Lower lobe of right lung (tissue), 2 donors: ENCODE measurements around the gene PRKAG3. TPM values are rescaled to one million over a fixed set of nuclear protein-coding genes. Genes with fewer than 3 reads are reported as not detected.
A peak's percentile ranks its signal among the peaks of the same experiment; 100 is the strongest.

Experiments
- ATAC-seq, 2 donors: fragments of 200-7000 bp; cut with Tn5 transposase; one replicate each; pipeline ENCODE4 v1.9.1; 2020 to 2022; ENCODE audit warnings: mild to moderate bottlenecking in 2 of 2, moderate library complexity in 2 of 2
- DNase-seq: peaks from one replicate; pipeline ENCODE4 v3.0.0-alpha.2; 2020
- H3K27ac ChIP-seq: fragments of 200-600 bp; one replicate; pipeline ENCODE4 v1.8.0; 2022
- H3K27me3 ChIP-seq: fragments of 200-600 bp; one replicate; pipeline ENCODE4 v1.8.0; 2022; ENCODE audit warnings: low read depth
- H3K36me3 ChIP-seq: fragments of 200-600 bp; one replicate; pipeline ENCODE4 v1.8.0; 2022; ENCODE audit warnings: mild to moderate bottlenecking
- H3K4me1 ChIP-seq: fragments of 200-600 bp; one replicate; pipeline ENCODE4 v1.8.0; 2022
- H3K4me3 ChIP-seq: fragments of 200-600 bp; one replicate; pipeline ENCODE4 v1.8.0; 2022; ENCODE audit warnings: mild to moderate bottlenecking
- H3K9me3 ChIP-seq: fragments of 200-600 bp; one replicate; pipeline ENCODE4 v1.8.0; 2022
- intact Hi-C: fragments of 100-400 bp; cut with DNase I; formaldehyde crosslinking; loops from one replicate; pipeline ENCODE4 v1.11.0; 2022
- total RNA-seq: library from RNA; stranded (reverse); fragmentation: NEBNext Ultra II Directional; extraction: Animal tissue kit (Norgen Biotek cat#: 25700); gene quantifications from one replicate; pipeline ENCODE4 v1.2.1, GENCODE V29; 2021
- TF ChIP-seq, protein P1 (sequence below): fragments of 200-600 bp; IDR thresholded peaks from one replicate; pipeline ENCODE4 v1.8.0; 2022; ENCODE audit warnings: antibody characterized with exemption, mild to moderate bottlenecking
- donor health status: DM: no; HTN: yes; CAD: no; lungs with severe emphysema.

Gene PRKAG3
- total RNA-seq, 1 donor from 2014 or later, result not detected

DNA sequence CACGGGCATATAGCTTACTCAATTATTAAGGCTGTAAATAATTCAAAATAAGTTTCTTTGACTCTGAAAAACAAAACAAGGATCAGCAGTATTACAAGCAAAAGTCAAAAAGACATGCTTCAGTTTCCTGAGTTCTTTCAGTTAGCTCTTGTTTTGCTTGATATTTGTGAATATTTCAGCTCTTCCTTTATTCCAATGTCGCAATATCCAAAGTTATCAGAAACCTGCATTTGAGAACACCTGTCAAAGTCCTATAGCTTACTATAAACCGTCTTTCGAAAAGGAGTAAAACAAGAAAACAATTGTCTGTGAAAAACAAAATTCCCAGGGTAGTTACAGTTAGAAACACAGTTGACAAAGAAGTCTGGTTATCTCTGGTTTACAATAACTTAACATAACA, 34.9 kb downstream of the PRKAG3 start:
- Histone ChIP-seq H3K27me3 (no peaks in the 10 kb centered on the region), H3K27ac (no peak overlapping the region), H3K4me3 (no peak overlapping the region), H3K4me1 (peaks cover under 1% of the 10 kb centered on the region), H3K36me3 (no peaks in the 10 kb centered on the region), H3K9me3 (no peaks in the 10 kb centered on the region)
- TF ChIP-seq, protein P1, sequence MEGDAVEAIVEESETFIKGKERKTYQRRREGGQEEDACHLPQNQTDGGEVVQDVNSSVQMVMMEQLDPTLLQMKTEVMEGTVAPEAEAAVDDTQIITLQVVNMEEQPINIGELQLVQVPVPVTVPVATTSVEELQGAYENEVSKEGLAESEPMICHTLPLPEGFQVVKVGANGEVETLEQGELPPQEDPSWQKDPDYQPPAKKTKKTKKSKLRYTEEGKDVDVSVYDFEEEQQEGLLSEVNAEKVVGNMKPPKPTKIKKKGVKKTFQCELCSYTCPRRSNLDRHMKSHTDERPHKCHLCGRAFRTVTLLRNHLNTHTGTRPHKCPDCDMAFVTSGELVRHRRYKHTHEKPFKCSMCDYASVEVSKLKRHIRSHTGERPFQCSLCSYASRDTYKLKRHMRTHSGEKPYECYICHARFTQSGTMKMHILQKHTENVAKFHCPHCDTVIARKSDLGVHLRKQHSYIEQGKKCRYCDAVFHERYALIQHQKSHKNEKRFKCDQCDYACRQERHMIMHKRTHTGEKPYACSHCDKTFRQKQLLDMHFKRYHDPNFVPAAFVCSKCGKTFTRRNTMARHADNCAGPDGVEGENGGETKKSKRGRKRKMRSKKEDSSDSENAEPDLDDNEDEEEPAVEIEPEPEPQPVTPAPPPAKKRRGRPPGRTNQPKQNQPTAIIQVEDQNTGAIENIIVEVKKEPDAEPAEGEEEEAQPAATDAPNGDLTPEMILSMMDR, result no peak
- ATAC-seq, result no peak
- DNase-seq, result no peak
- intact Hi-C loops, result no loop called here

DNA sequence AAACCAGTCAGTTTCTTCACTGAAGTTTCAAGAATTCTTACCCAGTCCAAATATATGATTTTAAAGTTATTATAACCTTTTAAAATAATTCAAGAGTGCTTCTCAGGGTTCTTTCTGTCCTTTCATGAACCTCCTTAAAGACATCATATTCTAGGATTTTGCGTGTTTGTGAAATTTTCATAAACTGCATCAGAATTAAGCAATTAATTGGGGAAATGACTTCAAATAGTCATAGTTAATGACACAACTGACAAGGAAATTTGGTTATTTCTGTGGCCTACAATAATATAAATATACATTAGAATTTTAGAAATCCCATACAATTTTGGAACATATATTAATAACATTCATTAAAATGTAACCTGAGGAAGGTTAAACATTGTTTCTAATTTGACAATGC, 39.2 kb downstream of the PRKAG3 start:
- Histone ChIP-seq H3K4me1 (peaks cover 8% of the 10 kb centered on the region), H3K36me3 (no peaks in the 10 kb centered on the region), H3K9me3 (no peaks in the 10 kb centered on the region), H3K4me3 (no peak overlapping the region), H3K27ac (no peak overlapping the region), H3K27me3 (no peaks in the 10 kb centered on the region)
- intact Hi-C loops, result no loop called here
- TF ChIP-seq, protein P1, result no peak
- ATAC-seq, result no peak
- no peak for DNase-seq

DNA sequence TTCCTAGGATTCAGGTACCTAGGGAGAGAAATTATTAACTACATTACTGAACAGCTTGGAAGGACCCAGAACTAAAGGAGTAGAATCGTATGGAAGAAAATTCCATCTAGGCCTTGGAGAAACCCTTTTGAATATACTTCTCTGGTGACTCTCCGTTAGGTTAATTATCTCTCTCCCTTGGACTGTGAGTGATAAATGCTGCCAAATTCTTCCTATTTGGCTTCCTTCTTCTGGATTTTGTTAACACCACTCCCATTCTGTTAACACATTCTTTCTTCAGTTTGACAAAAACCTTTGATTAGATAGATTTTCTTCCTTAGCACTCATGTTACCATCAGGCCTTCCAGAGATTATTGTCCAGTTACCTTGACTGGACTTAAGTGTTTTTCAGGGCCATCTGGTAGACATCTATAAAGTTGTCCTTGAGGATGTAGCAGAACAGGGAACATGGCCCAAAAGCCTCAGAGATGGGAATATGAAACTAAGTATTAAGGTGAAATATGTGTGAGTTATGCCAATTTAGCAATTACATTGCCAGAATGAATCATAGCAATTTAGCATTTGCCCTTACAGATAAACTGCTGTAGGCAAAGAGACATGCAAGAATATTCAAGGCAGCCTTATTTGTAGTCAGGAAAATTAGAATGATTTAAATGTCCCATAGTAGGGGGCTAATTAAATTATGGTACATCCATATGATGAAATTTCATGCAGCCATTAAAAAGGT, 42.9 kb downstream of the PRKAG3 start:
- no peak overlapping the region for H3K4me3 ChIP-seq
- intact Hi-C loops, result no loop called here
- peaks cover 8% of the 10 kb centered on the region for H3K4me1 ChIP-seq
- H3K36me3 ChIP-seq, result no peaks in the 10 kb centered on the region
- no peaks in the 10 kb centered on the region for H3K9me3 ChIP-seq
- TF ChIP-seq, protein P1, result no peak
- DNase-seq (no peak), ATAC-seq (no peak)
- H3K27me3 ChIP-seq, result no peaks in the 10 kb centered on the region
- H3K27ac ChIP-seq, result no peak overlapping the region

DNA sequence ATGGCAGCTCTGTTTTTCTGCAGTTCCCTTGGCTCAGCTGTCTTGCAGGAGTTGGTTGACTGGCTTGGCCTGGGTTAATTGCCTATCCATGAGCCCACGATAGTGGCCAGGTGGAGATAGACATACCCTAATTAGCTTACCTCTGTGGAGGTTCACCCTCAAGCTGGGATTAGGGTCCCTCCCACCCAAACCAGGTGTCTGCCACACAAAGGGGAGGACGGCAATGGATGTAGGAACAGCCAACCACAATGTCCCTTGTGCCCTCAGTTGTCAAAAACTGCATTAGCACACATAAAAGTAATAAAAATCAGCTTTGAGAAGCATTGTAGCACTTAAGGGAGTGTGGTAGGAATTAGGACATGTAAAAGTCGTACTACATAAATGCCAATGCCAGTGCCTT, 45.5 kb downstream of the PRKAG3 start:
- no peaks in the 10 kb centered on the region for H3K36me3 ChIP-seq
- intact Hi-C loops, result no loop called here
- ATAC-seq (no peak), DNase-seq (no peak)
- TF ChIP-seq, protein P1, result no peak
- H3K27me3 ChIP-seq, result no peaks in the 10 kb centered on the region
- H3K9me3 ChIP-seq, result no peaks in the 10 kb centered on the region
- no peak overlapping the region for H3K27ac ChIP-seq
- peak overlapping the region; percentile 75 for H3K4me3 ChIP-seq
- H3K4me1 ChIP-seq, result peaks cover 9% of the 10 kb centered on the region

DNA sequence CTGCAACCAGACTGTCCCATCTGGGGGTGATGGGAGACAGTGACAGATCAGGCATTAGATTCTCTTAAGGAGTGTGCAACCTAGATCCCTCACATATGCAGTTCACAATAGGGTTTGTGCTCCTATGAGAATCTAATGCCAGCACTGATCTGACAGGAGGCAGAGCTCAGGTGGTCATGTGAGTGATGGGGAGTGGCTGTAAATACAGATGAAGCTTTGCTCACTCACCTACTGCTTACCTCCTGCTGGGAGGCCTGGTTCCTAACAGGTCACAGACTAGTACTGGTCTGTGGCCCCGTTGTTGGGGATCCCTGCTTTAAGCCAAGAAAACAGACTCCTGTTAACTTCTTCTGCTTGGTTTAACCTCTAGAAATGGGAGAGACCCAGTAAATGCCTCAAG, 46.5 kb downstream of the PRKAG3 start:
- Histone ChIP-seq H3K36me3 (no peaks in the 10 kb centered on the region), H3K4me1 (peaks cover 15% of the 10 kb centered on the region), H3K27me3 (no peaks in the 10 kb centered on the region), H3K27ac (peak overlapping the region; percentile 14), H3K9me3 (no peaks in the 10 kb centered on the region), H3K4me3 (peak overlapping the region; percentile 75)
- ATAC-seq, result no peak
- intact Hi-C loops, result no loop called here
- TF ChIP-seq, protein P1, result no peak
- no peak for DNase-seq
